ENCODE measurements around the gene DDX24.

DDX24 gene, protein sequence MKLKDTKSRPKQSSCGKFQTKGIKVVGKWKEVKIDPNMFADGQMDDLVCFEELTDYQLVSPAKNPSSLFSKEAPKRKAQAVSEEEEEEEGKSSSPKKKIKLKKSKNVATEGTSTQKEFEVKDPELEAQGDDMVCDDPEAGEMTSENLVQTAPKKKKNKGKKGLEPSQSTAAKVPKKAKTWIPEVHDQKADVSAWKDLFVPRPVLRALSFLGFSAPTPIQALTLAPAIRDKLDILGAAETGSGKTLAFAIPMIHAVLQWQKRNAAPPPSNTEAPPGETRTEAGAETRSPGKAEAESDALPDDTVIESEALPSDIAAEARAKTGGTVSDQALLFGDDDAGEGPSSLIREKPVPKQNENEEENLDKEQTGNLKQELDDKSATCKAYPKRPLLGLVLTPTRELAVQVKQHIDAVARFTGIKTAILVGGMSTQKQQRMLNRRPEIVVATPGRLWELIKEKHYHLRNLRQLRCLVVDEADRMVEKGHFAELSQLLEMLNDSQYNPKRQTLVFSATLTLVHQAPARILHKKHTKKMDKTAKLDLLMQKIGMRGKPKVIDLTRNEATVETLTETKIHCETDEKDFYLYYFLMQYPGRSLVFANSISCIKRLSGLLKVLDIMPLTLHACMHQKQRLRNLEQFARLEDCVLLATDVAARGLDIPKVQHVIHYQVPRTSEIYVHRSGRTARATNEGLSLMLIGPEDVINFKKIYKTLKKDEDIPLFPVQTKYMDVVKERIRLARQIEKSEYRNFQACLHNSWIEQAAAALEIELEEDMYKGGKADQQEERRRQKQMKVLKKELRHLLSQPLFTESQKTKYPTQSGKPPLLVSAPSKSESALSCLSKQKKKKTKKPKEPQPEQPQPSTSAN

DNA sequence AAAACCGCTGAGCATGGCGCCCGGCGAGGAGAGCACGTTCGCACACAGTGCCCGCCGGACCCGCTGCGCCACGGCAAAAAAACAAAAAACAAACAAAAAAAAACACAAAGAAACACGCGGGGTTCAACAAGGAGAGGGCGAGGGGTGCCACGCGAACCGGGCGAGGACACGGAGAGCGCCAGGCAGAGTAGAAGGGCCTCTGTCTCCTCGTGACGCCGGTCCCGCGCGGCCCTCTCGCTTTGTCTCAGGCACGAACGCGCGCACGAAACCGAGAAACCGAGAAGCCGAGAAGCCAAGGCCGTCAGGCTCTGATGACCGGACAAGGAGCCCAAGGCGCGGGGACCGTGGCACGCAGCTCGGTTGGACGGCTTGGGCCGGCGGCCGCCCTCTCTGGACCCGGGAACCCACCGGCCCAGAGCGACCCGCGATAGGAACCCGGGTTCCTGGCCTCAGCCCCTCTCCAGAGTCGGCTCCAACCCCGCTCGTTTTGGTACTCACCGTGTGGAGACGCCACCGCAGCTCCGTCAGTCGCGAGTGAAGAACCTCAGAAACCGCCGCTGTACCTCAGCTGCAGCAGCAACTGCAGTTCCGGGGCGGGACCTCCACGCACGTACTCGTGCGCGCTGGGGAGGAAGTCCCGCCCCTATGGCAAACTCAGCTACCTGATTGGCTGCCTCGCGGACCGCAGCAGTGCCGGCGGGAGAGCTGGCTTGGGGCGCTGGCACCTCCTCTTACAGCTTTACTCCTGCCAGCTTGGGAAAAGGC lies at the start of gene DDX24, which contains the start of gene IFI27L1:
Gene DDX24, minus strand, starts transcription at position 582 of the 765 bp plus-strand sequence. CDS start 1,460 bp downstream, outside the sequence.
Gene IFI27L1, plus strand, starts transcription at position 690 of the 765 bp plus-strand sequence. CDS start 15,628 bp downstream, outside the sequence.
- DNase-seq: peak; percentile 96

DNA sequence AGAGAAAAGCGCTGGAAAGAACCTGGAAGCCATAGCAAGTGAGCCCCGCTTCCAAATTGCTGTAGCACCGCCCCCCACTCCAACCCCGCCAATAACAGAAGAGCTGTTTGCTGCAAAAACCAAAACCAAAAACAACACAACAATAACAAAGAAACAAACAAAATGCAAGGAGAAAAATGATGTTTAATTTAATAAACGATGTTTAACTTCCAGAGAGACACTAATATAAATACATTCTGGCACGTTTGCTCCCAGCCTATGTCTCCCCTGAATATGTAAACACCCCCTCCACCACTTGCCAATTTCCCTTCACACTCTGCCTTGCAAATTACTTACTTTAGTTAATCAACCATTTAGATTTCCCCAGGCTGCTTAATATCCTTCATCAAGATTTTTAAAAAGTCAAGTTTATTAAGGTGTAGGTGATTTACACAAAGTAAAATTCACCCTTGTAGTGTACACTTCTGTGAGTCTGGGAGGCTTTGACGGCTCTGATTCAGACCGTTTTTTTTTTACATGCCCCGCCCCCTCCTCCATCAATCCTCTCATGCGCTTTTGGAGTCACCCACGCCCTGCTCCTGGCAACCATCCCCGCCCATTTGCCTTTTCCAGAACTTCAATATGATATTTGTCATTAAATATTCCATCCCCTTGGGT lies 48.9 kb upstream of the DDX24 start:
- DNase-seq: peak; percentile 22

DNA sequence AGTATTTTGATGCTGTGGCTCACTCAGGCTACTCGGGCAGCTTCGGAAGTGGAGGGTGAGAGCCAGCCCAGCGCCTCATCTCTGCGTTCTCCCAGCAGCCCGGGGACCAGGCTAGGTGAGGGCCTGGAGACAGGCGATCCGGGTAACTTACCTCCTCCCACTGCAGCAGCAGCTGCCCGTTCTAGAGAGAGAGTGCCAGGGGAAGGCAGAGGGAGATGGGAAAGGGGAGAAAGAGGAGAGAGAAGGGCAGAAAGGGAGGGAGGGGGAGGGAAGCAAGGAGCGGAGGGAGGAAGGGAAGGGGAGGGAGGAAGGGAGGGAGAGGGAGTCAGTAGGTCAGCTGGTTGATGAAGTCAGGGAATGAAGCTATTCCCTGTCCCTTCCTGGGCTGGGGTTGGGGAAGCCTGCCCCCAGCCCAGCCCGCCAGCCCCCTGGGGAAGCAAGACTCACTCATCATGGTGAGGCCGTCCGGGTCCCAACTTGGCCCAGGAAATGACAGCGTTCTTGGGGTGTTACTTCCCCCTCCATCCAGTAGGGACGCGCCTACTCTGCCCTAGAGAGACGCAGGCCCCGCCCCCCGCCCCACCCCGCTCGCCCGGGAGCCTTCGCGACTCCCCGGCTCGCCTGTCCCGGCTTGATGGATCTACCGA lies 48.2 kb upstream of the DDX24 start, which contains the start of gene IFI27L2:
Gene IFI27L2, minus strand, starts transcription at position 494 of the 647 bp plus-strand sequence. Its CDS starts 40 bp downstream, at position 454.
- peak; percentile 64 for DNase-seq

DNA sequence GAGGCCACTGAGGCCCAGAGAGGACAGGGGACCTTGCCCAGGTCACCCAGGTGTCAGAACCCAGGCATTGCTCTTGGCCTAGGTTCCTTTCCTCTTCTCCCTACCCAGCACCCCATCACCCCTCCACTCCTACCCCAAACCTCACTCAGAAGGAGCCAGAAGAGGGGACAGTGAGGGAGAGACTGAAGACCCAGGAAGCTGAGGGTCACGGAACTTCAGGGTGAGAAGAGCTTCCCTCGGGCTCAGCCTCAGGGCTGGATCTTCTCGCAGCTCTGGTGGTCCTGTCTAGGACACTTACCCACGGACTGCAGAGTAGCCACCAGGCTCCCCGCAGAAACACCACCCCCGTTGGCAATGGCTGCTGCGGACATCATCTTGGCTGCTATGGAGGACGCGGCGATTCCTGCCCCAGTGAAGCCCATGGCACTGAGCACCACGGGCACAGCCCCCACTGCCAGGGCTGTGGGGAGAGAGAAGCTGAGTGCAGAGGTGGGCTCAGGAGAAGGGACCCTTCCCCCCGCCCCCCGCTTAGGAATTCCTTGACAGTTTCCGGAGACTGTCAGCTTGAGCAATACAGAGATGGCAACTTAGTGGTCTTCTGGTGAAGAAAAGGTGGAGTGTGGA lies 47.3 kb upstream of the DDX24 start:
- DNase-seq: no peak

DNA sequence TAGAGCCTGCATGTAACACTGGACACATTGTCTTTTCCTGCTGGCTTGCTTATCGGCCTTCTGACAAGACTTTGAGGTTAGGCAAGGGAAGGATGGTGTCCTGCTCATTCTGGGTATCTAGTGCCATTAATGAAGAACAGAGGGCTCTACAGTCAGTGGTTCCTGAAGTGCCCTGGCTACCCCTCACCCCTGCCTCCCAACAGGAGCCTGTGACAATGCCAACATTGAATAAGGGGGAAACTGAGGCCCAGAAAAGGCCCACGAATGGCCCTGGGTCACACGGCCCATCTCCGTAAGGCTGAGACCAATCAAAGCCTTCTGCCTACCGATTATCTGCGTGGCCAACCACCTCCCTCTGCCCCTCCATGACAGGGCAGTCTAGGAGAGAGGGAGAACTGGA lies 46.3 kb upstream of the DDX24 start:
- DNase-seq: no peak

DNA sequence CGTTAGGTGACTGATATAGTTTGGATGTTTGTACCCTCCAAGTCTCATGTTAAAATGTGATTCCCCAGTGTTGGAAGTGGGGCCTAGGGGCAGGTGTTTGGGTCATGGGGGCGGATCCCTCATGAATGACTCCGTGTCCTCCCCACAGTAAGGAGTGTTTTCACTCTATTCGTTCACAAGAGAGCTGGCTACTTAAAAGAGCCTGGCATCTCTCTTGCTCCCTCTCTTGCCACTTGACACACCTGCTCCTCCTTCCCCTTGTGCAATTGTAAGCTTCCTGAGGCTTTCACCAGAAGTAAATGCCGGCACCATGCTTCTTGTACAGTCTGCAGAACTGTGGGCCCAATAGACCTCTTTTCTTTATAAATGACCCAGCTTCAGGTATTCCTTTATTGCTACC lies 45.8 kb upstream of the DDX24 start:
- no peak for DNase-seq

DNA sequence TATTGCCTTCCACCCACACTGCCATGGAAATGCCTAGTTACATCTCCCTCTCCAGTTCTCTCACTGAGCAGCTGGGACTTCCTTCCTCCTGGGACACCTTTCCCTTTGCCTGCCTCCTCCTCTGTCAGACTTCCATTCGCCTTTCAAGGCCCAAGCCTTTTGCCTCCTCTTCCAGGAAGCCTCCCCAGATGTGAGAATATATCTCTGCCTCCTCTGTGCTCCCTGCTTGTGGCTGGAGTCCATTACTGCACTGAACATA lies 45.3 kb upstream of the DDX24 start:
- DNase-seq: no peak

DNA sequence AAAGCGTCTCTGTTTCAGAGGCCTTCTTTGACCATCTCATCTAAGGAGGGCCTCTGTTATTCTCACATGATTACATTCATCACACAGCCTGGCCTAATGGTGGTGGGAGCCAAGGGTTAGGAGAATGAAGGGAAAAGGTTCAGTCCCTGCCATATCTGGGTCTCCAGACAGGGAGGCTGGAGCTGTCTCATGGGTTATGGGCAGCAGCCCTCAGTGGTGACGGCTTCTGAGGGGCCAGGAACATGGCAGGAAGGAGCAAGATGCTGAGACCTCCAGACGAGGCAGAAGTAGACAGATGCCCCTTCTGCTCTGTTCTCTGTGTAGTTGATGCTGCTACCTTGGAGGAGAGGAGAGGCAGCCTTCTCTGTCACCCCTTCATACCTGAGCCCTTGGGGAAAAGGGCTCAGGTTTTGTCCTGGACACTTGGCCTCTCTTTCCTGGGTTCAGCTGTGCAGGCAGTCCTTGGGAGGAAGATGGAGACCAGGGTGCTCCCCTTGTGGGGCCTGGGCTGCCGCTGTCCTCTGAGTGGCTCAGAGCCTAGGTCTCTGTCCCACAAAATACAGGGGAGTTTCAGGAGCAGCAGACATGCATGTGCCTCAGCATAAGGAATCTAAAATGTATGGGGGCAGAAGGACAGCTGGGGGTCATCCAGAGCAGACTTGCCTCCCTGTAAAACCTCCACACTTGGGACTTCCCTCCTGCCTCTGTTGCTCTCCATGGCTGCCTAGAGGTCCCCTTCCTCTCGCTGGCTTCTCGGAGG lies 44.8 kb upstream of the DDX24 start:
- DNase-seq: no peak

DNA sequence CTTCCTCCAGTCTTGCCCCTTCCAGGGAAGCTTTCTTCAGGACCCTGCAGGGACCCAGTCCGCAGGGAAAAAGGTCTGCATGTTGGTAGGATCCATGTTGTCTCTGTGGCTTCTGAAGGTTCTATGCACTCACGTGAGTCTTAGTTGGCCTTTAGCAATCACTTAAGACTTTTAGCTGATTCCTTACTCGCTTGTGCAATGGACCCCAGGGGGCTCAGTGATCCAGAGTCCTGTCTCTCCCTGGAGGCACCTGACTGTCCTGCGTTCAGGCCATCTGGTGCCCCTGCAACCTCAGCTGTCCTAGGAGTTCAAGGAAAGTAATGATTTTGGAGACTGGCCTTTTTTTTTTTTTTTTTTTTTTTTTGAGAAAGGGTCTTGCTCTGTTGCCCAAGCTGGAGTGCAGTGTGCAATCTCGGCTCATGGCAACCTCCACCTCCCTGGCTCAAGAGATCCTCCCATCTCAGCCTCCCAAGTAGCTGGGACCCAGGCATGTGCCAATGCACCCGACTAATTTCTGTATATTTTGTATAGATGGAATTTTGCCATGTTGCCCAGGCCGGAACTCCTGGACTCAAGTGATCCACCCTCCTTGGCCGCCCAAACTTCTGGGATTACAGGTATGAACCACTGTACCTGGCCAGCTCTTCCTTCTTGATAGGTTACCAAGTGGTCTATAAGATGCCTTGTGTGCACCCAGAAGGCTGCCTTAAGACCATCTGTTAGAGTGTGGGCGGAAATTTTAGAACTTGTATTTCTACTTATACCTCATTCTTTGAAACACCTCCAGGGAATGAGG lies 43.8 kb upstream of the DDX24 start:
- no peak for DNase-seq

DNA sequence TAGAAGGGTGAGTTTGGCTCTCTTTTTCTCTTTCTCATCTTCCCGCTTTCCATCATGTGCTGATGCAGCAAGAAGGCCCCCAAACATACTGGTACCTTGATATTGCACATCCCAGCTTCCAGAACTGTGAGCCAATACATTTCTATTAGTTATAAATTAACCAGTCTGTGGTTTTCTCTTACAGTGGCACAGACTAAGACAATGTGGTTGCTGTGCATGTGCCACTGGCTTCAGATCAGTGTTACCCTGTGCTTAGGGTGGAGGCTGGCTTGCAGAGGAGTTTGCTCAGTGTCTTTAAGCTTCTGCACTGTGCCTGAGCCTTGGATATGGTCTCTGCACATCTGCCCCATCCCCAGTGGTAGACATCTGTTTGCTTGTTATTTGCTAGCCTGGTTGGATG lies 42.9 kb upstream of the DDX24 start:
- DNase-seq: no peak

DNA sequence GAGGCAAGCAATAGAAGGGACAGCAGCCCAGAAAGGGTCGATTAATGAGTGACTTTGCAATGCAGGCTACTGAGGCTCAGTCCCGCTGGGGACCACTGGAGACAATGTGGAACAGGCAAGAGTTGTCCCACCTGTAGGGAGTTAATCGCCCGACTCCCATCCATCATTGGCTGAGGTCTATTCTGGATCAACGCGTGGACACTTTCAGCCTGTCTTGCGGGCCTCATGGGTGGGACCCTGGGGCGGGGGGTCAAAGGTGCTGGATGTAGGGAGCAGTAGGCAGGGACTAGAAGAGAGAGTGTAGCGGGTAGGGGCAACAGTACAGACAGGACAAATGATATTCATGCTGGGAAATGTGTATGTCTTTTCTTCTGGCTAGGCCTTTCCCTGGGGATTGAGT lies 42.3 kb upstream of the DDX24 start:
- DNase-seq: no peak

DNA sequence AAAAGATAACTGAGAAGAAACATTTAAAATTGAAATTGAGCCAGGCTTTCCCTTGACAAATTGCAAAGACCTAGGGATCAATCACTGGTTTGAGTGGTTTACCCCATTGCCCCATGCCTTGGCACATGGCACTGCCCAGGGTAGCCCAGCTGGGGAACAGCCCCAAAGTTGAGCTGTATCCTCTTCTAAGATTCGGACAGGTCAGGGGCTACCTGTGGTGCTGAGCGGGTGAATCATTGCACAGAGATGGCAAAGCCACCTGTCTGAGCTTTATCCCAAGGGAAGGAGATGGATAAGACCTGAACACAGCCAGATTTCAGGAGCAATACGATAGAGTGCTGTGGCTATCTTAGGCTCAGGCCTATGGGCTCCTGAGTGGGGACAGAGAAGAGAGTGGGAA lies 41.4 kb upstream of the DDX24 start:
- no peak for DNase-seq

DNA sequence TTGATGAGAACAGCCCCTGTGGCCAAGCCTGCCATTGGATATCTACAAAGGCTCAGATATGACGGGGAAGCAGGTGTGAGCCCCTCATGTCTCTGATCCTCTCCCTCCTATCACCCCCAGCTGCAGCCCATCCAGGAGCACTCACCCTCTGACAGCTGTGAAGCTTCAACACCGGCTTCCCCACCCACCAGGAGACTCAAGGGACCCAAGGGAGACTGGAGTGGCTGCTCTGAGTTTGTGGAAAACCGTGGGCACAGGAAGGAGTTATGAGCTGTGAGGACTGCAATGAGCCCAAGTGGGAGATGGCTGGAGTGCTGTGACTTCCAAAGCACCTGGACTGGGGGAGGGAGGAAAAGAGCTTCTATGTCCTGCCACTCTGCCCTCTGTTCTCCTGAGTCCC lies 40.5 kb upstream of the DDX24 start:
- DNase-seq: no peak

DNA sequence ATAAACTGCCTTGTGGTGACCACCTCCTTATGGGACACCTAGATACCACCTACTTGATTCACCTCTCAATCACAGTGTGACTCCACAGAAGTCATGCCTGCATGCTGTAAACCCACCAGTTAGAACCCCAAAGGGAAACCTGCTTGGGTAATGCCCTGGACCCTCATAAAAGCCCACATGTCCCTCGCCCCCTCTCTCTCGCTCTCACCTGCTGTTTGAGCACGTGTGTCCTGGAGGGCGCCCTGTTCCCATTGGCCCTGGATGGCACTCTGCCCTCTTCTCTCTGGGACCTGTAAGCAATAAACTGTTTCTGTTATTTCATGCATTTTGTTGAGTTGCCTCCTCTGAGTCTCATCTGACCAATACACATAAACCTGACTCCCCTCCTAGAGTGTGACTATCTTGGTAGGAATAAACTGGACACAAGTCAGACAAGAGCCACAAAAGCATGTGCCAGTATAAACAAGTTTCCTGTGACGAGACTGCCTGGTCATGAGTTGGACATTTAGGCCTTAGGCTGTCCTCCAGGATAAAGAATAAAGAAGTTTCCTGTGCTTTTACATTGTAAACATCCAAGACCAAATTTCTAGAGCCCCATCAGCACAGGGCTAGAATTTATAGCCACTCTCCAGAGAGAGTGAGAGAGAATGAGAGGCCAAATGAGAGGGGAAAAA lies 39.8 kb upstream of the DDX24 start:
- DNase-seq: no peak

DNA sequence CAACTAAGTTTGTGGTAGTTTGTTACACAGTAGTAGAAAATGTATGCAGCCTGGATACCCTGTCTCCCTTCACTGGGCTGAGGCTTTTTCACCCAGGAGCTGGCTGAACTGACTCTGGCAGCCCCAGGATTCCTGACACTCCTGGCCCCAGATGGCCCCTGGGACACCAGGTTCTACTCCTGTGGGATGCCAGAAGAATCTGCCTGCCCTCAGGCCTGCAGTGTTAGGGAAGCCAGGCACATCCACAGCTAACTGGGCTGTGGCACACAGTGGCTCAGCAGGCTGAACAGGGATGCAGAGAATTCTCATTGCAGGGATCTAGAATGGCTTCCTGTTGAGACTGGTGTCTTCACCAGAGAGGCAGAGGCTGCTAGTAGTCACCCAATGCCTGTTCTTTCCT lies 38.1 kb upstream of the DDX24 start:
- DNase-seq: no peak

DNA sequence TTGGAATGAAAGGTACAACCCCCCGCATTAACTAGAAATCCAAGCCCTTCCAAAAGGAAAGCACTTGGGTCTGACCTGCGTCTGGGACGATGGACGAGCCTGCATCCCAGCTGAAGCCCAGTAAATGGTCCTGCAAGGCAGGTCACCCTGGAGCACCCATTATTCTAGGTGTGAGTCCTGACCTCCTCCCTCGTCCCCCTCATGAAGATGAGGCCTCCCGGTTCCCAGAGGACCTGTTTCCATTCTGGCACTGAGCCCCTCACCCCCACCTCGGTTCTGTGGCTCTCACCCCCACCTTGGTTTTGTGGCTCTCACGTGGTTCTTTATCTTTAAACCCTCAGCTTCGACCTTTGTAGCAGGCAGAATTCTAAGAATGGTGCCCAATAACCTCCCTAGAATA lies 36.9 kb upstream of the DDX24 start:
- no peak for DNase-seq

DNA sequence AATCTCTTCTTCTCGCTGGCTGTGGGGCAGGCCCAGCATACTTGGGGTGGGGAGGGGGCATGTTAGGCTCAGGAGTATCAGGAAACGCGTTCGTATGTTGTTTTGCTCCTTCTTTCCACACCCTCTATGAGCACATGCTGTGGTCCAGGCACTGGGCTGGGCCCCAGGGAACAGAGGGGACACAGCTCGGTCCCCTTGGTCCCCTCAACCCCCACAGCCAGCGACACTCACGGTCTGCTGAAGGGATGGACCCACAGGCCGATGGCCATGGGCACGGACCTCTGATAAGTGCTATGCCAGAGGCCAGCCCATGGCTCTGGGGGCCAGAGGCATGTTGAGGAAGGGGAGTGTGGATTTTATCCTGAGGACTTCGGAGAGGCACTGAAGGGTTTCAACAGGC lies 35.7 kb upstream of the DDX24 start:
- DNase-seq: no peak

DNA sequence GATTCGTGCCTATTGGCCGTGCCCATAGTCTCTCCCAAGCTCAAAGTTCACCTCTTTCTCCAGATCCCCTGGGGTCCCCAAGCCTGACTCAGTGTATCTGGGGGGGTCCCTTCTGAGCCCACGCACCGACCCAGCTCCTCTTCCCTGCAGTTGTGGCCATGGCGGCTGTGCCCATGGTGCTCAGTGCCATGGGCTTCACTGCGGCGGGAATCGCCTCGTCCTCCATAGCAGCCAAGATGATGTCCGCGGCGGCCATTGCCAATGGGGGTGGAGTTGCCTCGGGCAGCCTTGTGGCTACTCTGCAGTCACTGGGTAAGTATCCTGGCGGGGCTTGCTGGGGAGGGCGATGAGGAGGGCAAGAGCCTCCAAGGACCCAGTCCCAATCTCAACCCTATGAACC lies 34.6 kb upstream of the DDX24 start:
- DNase-seq: no peak

DNA sequence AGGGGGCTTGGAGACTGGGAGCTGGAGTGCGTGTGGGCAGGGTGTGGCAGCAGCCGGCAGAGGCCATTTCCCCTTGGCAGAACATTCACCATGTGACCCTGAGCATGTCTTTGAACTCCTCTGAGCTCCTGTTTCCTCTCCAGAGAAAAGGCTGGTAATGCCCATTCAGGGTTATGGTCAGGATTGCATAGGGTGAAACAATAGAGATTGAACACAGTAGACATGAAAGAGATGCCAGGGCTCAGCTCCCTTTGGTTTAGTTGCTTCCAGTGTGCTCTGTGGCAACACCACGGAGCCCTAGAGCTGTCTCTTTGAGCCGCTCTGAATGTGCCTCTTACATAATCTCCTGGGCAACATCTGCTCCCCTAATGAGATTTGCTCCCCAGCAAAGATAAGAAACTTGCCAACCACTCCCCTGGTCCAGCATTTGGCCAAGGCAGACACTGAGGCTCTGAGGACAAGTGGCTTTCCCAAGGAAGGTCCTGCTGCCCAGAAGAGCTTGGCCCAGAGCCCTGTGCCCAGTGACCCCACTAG lies 34.1 kb upstream of the DDX24 start:
- peak; percentile 41 for DNase-seq

Data from MV-4-11 (cell line).